Measurements from ENCODE around the gene PKM. TPM values are rescaled to one million over a fixed set of nuclear protein-coding genes. Genes with fewer than 3 reads are reported as not detected.

The PKM gene
- polyA plus RNA-seq, 10 donors: 616 to 912 (median 778) TPM

GRCh38 chr15:72162569-72162968 is 68.4 kb downstream of the PKM start:
- no peak for DNase-seq

GRCh38 chr15:72161361-72162132 is 69.4 kb downstream of the PKM start:
- DNase-seq: peak in 1 of 3 donors; percentile 41

- no peak for DNase-seq
Measured at GRCh38 chr15:72160696-72161245, 70.2 kb downstream of the PKM start.

GRCh38 chr15:72156928-72157327 is 74.1 kb downstream of the PKM start:
- DNase-seq: no peak

- peak; percentile 82 to 94 (median 91) for DNase-seq
Measured at GRCh38 chr15:72155635-72156616, 75.1 kb downstream of the PKM start.

GRCh38 chr15:72155003-72155621 is 75.9 kb downstream of the PKM start:
- peak; percentile 57 to 64 (median 58) for DNase-seq

GRCh38 chr15:72154316-72154715 is 76.7 kb downstream of the PKM start:
- no peak for DNase-seq

- no peak for DNase-seq
Measured at GRCh38 chr15:72153269-72154000, 77.6 kb downstream of the PKM start.

Other genes starting within 250 kb of the PKM start
- 10 to 100 TPM; 23.1 to 41.7 (median 28.6) TPM for gene MYO9A, start 113.0 kb downstream of the PKM start, polyA plus RNA-seq (ENCODE audit: insufficient read length in 10 of 10)
- gene SENP8, start 112.8 kb downstream of the PKM start, polyA plus RNA-seq (ENCODE audit: insufficient read length in 10 of 10): 1 to 10 TPM; 3.7 to 6.5 (median 5.0) TPM
- 1 to 10 TPM in 8 of 10 donors, under 1 TPM in 2; 0.78 to 2.7 (median 1.6) TPM for gene GRAMD2A, start 33.4 kb downstream of the PKM start, polyA plus RNA-seq (ENCODE audit: insufficient read length in 10 of 10)
- 10 to 100 TPM; 39.4 to 96.6 (median 56.6) TPM for gene PARP6, start 41.4 kb upstream of the PKM start, polyA plus RNA-seq (ENCODE audit: insufficient read length in 10 of 10)
- gene CELF6, start 89.0 kb upstream of the PKM start, polyA plus RNA-seq (ENCODE audit: insufficient read length in 10 of 10): 1 to 10 TPM in 5 of 10 donors, under 1 TPM in 5; 0.71 to 2.0 (median 1.1) TPM
- 10 to 100 TPM; 46.4 to 60.3 (median 49.9) TPM for gene HEXA, start 144.8 kb upstream of the PKM start, polyA plus RNA-seq (ENCODE audit: insufficient read length in 10 of 10)
- not detected for gene TMEM202, start 167.1 kb upstream of the PKM start, polyA plus RNA-seq (ENCODE audit: insufficient read length in 10 of 10)
- 100 to 1,000 TPM; 120 to 160 (median 134) TPM for gene ARIH1, start 243.1 kb upstream of the PKM start, polyA plus RNA-seq (ENCODE audit: insufficient read length in 10 of 10)

Measured in muscle of back (tissue), 11 donors.